ENCODE measurements around the gene SUMF1.

DNA sequence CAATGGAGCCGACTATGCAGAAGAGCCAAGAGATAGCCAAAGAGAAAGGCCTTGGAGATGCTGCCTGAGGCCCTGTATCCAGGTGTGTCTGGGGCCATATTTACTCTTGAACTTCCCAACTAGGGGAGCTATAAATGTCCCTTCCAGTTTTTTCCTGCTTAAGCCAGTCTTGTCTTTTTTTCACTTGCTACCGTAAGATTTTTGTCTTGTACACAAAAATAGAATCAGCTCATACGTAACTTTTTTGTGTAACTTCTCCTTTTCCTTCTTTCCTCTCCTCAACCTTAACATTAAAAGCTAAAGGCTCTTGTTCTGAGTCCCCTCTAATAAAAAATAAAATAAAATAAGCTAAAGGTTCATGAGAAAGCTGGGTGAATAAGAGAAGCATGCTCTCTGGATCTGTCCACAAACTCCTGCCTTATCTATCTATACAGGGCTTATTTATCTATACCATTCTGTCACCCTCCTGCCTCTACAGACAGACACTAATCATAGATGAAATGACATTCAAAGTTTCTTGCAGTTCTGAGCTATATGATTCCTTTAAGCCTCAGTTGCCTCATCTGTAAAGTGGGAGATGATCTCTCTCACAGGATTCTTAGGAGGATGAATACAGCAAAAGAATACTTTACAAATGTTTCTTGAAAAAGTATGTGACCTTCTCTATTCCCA, 4.6 kb downstream of the SUMF1 start:
- no peak for TF ChIP-seq CTCF (IDR thresholded peaks at IDR 0.05)
- TF ChIP-seq POLR2A (IDR thresholded peaks at IDR 0.05), result no peak
